ENCODE results near the gene WDR81.
"Not testable (repeated sequence)": the region's sequence is repeated elsewhere in the genome, so short reads cannot be mapped to it uniquely, and the experiment has no call there.

The WDR81 gene

DNA sequence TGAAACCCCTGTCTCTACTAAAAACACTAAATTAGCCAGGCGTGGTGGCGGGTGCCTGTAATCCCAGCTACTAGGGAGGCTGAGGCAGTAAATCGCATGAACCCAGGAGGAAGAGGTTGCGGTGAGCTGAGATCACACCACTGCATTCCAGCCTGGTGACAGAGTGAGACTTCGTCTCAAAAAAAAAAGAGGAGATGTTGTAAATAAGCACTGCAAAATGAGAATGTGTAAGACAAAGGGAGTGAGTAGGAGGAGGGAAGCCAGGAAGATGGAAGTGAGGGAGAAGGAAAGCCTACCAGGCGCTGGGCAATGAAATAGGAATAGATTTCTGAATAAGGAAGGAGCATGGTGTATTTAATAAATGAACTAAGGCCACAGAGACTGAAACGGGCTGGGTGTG, 31.2 kb upstream of the WDR81 start:
- TF ChIP-seq, protein P1, sequence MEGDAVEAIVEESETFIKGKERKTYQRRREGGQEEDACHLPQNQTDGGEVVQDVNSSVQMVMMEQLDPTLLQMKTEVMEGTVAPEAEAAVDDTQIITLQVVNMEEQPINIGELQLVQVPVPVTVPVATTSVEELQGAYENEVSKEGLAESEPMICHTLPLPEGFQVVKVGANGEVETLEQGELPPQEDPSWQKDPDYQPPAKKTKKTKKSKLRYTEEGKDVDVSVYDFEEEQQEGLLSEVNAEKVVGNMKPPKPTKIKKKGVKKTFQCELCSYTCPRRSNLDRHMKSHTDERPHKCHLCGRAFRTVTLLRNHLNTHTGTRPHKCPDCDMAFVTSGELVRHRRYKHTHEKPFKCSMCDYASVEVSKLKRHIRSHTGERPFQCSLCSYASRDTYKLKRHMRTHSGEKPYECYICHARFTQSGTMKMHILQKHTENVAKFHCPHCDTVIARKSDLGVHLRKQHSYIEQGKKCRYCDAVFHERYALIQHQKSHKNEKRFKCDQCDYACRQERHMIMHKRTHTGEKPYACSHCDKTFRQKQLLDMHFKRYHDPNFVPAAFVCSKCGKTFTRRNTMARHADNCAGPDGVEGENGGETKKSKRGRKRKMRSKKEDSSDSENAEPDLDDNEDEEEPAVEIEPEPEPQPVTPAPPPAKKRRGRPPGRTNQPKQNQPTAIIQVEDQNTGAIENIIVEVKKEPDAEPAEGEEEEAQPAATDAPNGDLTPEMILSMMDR (IDR thresholded peaks at IDR 0.05), result no peak
- Histone ChIP-seq H3K4me3 (no peak overlapping the region), H3K27ac (no peak overlapping the region)
- no peak for DNase-seq (ENCODE audit: low spot score)

DNA sequence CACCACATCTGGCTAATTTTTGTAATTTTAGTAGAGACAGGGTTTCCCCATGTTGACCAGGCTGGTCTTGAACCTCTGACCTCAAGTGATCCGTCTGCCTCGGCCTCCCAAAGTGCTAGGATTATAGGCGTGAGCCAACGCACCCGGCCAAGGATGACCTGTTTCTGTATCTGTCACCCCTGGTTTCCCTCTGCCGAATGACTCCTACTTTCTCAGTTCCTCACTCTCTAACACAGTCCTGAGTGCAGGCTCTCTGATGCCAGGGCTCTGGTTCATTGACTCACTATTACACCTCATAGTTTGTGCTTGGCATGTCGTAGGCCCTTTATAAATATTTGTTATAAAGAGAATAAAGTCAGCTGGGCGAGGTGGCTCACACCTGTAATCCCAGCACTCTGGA, 29.1 kb upstream of the WDR81 start:
- Histone ChIP-seq H3K27ac (no peak overlapping the region), H3K4me3 (no peak overlapping the region)
- no peak for DNase-seq (ENCODE audit: low spot score)
- TF ChIP-seq, protein P1 (IDR thresholded peaks at IDR 0.05), result no peak

DNA sequence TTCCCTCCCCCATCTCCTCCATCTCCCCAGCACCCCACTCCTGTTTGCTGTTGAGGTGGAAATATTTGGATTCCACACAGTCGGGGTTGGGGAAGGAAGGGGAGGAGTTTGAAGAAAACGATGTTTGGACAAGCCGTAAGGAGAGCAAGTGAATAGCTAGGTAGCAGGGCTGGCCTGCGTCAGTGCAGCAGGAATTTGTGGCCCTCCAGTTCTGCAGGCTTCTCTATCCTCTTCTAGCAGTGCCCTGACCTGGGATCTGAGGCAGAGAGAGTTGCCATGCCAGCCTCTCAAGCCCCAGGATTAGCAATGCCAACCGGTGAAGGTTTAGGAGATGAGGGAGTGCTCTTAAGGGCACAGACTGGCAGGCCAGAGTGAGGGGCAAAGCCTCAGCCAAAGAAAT, 26.8 kb upstream of the WDR81 start:
- H3K4me3 ChIP-seq, result no peak overlapping the region
- H3K27ac ChIP-seq, result no peak overlapping the region
- DNase-seq (ENCODE audit: low spot score), result no peak
- TF ChIP-seq, protein P1 (IDR thresholded peaks at IDR 0.05), result no peak

GRCh38 chr17:1699891-1700290, 24.6 kb upstream of the WDR81 start:
- H3K4me3 ChIP-seq; DNase-seq (ENCODE audit: low spot score); H3K27ac ChIP-seq: not testable (repeated sequence)

DNA sequence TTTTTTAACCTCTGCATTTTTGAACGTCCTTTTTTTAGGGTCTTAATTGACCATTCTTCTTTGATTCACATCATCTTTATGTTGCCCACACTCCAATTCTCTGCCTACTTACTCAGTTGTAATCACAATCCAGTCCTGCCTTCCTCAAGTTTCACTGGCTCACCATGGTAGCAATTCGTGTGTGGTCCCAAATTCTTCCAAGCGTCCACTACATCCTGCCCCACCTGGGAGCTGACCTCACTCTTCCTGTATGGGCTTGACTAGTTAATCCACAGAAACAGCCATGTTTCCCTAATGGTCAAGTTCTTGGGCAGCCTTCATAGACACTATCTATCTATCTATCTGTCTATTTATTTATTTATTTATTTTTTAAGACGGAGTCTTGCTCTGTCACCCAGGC, 21.4 kb upstream of the WDR81 start:
- DNase-seq (ENCODE audit: low spot score), result no peak
- Histone ChIP-seq H3K4me3 (no peak overlapping the region), H3K27ac (no peak overlapping the region)
- TF ChIP-seq, protein P1 (IDR thresholded peaks at IDR 0.05), result no peak

DNA sequence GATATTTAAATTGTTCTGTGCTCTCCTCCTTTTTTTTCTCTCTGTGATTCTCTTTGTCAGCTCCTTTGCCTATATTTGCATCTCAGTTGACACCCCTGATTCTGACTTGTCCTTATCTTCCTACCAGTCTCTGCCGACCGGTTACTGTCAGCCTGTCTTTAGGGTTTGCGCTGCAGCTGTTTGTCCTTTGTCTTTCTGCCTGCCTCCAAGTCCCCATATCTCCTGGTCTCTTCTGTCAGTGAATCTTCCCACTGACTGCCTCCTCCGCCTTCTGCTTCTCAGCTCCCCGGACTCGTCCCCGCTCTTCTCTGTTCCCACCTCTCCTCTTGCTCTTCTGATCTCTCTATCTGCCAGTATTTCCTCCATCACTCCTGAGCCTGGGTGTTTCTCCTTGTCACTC, 19.5 kb upstream of the WDR81 start:
- Histone ChIP-seq H3K4me3 (no peak overlapping the region), H3K27ac (no peak overlapping the region)
- DNase-seq (ENCODE audit: low spot score), result no peak
- TF ChIP-seq, protein P1 (IDR thresholded peaks at IDR 0.05), result no peak

GRCh38 chr17:1707107-1707506, 17.4 kb upstream of the WDR81 start:
- TF ChIP-seq, protein P1 (IDR thresholded peaks at IDR 0.05), result no peak
- no peak overlapping the region for H3K27ac ChIP-seq
- DNase-seq (ENCODE audit: low spot score), result no peak

DNA sequence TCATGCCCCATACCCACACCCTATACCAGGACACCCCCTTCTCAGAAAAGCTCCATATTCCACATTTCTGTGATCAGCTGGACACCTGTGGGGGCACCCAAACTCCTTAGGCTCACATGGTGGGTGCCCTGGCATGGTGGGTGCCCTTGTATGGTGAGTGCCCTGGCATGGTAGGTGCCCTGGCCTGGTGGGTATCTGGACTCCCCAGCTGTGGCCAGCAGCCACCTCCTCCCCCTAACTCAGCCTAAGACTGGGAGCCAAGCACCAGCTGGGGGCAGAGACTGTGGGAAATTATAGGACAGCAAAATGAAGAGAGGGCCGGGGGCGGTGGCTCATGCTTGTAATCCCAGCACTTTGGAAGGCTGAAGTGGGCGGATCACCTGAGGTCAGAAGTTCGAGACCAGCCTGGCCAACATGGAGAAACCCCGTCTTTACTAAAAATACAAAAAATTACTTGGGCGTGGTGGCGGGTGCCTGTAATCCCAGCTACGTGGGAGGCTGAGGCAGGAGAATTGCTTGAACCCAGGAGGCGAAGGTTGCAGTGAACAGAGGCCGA, 15.6 kb upstream of the WDR81 start:
- DNase-seq (ENCODE audit: low spot score); H3K27ac ChIP-seq; H3K4me3 ChIP-seq: not testable (repeated sequence)

More at GRCh38 chr17:1707107-1707506, 17.4 kb upstream of the WDR81 start:
- H3K4me3 ChIP-seq, result no peak overlapping the region

All from coronary artery (tissue), 2 donors.